IPS-NIHi11 (cell line): ENCODE measurements around the gene TBC1D22A.

Experiments
- DNase-seq: peaks from one replicate; pipeline ENCODE4 v3.0.0; 2012; ENCODE audit warnings: mixed read lengths, low spot score

Gene TBC1D22A

GRCh38 chr22:46934746-46935491 lies 172.5 kb downstream of the TBC1D22A start:
- DNase-seq, result no peak

- no peak for DNase-seq
These were observed 173.3 kb downstream of the TBC1D22A start for GRCh38 chr22:46935506-46936377.

DNA sequence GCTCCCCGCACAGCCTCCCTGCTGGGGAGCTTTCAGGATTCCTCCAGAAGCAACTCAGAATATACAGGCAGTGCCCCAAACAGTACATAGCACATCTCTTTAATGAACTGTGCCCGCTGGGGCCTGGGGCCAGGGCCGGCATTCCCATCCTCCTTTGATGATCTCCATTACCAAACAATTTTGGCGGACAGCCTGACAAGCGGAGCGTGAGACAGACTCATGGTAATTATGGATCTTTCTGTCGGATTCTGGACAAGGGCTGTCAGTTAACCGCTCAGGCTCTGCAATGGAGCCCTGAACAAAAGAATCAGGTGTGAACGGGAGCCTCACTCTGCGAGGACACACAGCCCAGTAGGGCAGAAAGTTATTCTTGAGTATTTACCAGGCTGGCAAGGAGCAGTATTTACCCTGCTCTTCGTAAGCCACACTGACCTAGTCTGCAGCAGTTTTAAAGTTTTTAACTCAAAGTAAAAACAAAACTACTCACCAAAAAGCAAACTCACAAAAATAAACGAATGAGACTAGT lies 174.0 kb downstream of the TBC1D22A start:
- no peak for DNase-seq

DNA sequence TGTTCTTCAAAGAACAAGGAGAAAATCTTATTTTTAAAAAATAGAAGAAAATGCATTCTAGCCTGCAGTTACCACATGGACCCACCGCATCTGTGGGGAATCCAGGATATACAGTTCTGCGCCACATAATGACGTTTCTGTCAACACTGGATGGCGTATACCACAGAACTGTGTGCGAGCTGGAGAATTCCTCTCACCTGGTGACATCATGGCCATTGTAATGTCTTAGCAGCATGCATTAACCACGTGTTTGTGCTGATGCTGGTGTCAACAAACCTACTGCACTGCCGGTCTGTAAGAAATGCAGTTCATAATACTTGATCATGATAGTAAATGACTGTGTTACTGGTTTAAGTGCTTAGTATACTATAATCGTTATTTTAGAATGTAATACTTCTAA lies 174.7 kb downstream of the TBC1D22A start:
- DNase-seq, result no peak

- no peak for DNase-seq
These were observed 175.5 kb downstream of the TBC1D22A start for GRCh38 chr22:46937939-46938338.

- no peak for DNase-seq
These were observed 179.7 kb downstream of the TBC1D22A start for GRCh38 chr22:46941968-46942798.

DNA sequence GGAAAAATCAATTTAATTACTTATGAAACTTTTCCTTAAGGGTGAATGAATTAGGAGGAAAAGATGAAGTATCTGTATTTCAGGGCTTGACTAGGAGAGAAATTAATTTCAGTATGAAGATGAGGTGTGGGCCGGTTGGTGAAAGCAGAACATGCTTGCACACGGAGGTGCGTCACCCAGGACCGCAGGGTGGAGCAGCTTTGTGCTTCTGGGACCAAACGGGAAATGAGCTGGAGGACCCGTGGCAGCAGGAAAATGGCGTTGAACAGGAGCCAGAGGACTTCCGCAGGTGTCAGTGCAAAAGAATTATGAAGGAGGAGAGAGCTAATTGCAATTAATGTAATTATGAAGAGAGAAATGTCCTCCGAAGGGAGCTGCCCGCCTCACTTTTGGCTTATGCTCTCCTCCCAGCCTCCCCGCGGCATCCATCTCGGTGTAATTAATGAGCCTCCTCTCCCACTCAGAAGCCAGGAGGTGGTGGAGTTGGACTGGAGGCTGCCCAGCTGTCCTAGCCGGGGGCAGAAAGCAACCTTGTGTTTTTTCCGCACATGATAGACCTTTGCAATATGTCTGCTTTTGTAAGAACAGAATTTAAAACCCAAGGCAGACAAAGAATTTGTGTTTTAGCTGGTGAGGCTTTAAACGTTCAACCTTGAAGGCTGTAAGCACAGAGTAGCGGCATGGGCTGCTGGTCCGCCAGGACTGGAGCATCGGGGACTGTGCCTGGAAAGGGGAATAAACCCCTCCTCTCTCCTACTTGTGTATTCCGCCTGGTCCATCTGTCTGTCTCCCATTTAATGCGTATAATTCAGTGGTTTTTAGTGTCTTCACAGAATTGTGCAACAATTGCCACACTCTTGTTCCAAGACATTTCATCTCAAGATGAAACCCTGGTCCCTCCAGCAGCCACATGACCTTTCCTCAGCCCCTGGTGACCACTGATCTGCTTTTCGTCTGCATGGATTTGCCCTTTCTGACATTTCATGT lies 180.6 kb downstream of the TBC1D22A start:
- no peak for DNase-seq

- no peak for DNase-seq
These were observed 183.0 kb downstream of the TBC1D22A start for GRCh38 chr22:46945481-46945880.

DNA sequence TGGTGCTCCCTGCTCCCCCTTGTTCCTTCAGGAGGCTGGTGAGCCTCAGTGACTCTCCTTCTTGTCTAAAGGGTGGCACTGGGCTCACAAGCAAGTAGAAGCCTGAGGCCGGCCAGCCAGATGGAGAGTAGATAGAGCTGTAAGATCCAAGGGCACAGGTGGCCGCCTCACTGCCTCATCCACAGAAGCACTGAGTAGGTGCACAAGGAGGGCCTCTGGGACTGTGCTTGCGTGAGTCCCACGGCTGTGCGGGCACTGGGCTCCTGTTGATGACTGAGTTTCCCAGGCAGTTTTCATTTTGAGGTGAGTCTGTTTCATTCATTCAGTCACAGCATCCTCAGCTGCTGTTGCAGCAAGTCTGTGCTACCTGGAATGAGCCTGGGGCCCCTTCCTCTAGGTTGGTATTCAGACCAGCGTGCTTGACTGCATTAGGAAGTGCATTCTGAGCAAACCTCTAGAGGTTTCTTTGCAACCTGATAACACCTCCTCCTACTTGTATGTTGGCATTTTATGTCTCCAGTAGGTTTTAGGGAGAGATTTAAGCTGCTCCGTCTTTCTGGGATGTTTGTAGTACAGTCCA lies 184.0 kb downstream of the TBC1D22A start:
- no peak for DNase-seq

GRCh38 chr22:46947516-46948257 lies 185.2 kb downstream of the TBC1D22A start:
- DNase-seq, result peak; percentile 11

DNA sequence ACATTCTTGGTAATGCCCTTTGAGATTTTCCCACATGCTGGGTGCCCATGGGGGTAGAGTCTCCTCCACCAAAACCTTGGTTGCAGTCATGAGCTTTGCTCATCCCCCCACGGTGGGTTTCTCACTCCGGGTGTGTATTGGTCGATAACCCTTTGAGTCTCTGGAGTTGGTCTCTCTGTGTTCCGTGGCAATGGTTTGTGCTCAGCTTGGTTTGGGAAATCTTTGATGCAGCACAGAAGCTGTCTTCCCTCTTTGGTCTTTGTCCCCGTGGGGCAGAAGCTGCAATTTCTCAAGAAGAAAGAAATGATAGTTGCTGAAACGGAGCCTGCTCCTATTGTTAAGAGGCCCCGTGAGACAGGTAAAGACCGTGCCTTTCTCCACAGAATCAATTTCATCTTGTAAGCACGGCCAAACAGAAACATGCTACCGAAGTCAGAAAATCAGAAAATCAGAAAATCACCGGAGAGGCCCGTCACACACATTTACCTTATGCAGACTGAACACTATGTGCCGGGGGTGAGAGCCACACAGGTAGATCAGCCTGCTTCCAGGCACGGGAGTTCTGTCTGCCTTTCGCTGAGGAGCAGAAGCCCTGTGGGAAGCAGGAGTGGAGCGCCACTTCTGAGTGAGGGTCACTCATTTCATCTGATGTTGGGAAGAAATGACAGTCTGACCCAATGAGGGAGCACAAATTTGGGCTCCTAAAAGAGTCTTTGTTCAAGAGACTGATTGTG lies 186.1 kb downstream of the TBC1D22A start:
- DNase-seq, result peak; percentile 7

DNA sequence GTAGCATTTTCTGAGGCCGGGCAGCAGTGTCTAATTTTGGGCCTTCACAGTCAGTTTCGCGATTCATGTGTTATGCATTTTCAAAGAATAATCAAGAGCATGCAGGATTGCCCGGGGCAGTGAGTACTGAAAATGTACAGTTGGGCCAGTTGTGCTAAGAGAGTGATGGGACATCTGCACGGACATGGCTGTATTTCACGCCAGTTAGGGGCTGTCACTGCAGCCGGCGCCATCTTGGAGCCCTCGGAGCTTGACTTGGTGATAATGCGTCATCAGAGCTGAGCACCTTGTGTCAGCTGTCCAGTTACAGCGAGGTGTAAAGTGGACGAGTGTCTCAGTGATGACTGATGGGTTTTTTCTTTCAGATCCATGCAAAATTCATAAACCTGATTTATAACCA lies 188.9 kb downstream of the TBC1D22A start:
- DNase-seq, result no peak

DNA sequence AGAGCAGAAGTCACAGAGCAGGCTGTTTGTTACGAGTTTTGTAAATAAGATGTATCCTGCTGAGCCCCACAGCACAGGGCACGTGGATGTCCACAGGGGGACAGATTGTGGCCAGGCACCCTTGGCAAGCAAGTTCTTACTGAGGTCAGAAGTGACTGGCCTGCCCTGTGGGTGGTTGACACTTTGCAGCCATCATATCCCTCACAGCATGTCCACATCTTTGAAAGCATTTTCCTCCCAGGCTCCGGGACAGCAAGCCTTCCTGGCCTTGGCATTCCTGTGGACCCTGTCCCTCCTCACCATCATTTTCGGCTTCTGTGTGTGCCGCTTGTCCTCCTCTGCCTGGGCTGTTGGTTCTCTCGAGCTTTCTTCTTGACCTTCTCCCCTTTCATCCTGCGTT lies 189.5 kb downstream of the TBC1D22A start:
- DNase-seq, result no peak

DNA sequence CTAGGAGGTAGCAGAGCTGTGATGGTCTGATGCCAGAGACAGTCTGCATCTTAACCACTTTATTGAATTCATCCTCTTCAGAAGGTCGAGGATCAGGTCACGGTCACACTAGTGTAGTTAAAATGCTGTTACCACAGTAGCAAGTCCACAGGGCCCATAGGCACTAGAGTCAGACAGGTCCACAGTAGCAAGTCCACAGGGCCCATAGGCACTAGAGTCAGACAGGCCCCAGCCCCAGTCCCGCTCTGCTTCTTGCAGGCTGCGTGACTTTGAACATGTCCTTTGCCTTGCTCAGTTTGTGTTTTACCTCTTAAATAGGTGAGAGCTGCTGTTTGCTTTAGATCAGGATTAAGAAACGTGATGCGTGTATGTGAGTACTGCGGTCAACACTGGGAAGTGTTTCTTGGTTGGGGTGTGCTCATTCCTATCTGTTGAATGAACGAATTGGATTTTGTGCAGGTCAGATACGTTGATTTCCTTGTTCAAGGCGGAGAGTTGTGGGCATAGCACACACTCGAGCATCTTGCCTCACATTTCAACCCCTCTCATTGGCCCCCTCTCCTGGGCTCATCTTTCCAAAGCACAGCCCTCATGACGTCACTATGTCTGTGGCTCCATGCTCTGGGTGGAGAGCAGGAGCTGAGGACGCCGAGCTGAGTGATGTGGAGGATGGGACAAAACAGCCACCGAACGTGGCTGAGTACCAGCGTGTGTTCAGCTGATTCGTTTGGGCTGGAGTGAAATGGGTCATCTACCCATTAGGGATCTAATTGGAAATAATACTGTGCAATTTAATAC lies 191.7 kb downstream of the TBC1D22A start:
- DNase-seq, result peak; percentile 45

DNA sequence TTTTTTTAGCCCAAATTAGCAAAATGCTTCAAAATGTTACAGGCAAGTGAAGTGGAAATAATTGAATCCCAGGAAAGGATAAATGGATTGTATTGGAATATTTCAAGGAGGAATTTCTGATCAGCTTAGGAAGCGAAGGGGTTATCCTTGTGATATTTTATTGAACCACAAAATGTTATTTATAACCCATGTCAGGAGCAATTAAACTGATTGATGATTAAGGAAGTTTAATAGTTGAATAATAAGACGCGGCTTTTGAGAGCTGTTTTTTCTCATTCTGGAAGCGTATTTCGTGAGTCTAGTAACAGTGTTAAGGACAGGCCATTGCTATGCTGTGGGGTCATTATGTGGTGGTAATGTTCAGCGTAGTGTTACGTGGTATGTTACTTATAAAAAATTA lies 192.3 kb downstream of the TBC1D22A start:
- DNase-seq, result no peak

DNA sequence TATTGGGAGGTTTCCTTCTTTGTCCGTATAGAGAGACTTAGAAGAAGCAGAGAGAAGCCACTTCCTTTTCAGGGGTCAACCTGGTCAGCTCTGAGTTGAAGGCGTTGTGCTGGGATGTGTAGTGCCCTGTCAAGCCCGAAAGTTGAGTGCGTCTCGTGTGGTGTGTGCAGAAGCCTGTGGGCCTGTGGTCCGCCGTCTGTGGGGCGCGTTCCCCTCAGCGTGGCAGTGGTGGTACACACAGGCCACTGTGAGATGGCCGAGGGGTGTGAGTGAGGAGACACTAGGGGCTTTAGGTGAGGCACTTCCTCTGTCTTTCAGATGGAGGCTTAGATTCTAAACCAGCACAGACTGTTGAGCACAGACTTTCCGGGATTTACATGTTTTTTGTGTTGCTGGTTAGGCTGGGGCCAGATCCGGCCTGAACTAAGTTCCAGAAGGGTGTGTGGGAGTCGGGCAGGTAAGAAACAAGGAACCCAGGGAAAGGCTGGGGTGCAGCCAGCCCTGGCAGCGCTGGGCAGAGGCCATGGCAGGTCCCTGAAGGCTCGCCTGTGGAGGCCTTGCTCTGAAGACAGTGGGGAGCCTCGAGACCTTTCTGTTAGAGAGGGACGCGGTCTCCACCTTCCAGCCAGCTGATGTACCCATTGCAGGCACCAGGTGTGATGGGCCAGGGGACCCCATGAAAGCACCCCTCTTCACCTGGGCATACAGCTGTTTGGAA lies 194.2 kb downstream of the TBC1D22A start:
- no peak for DNase-seq

- no peak for DNase-seq
These were observed 195.1 kb downstream of the TBC1D22A start for GRCh38 chr22:46957521-46957920.

DNA sequence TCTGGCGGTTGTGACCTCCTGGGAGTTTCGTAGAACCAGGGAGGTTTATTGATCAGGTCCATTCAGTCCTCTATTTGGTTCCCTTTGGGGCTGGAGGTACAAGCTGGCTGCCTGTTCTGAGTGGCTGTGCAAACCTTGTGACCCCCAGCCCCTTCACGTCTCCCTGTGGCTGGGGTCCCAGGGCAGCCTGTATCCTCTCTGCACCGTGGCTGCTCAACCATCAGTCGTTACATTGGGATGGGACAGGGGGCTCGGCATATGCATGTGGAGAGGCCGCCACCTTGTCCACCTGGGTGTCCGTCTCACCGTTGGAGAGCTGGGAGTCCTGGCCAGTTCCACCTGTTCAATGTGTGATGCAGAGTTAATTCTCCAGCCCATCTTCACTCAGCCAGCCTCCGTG lies 195.7 kb downstream of the TBC1D22A start:
- no peak for DNase-seq
